Vagina (tissue), 2 donors: Measurements from ENCODE around the gene PHKG2. TPM values are rescaled to one million over a fixed set of nuclear protein-coding genes. Genes with fewer than 3 reads are reported as not detected.
A peak's percentile ranks its signal among the peaks of the same experiment; 100 is the strongest.

Experiments used
- DNase-seq, 2 donors: peaks; one replicate each; pipeline ENCODE4 v3.0.0-alpha.2; 2017; ENCODE audit errors: extremely low spot score in 2 of 2
- H3K27ac ChIP-seq: fragments of 200-600 bp; sonication (generic); one replicate; pipeline ENCODE4 v1.5.1; 2019
- H3K27me3 ChIP-seq: fragments of 200-600 bp; sonication (generic); one replicate; pipeline ENCODE4 v1.5.1; 2019
- H3K36me3 ChIP-seq, 2 donors: fragments of 200-600 bp; sonication (generic); one replicate each; pipeline ENCODE4 v1.5.1; 2017 to 2019
- H3K4me1 ChIP-seq: fragments of 200-600 bp; sonication (generic); one replicate; pipeline ENCODE4 v1.5.1; 2019
- H3K4me3 ChIP-seq, 2 donors: fragments of 200-600 bp; sonication (generic); 1 replicate in 1 of 2; 2 replicates in 1 of 2; pipeline ENCODE4 v1.5.1; 2016 to 2019
- H3K9me3 ChIP-seq: fragments of 200-600 bp; sonication (generic); one replicate; pipeline ENCODE4 v1.5.1; 2019
- POLR2A ChIP-seq, 2 donors: fragments of 450-650 bp; IDR thresholded peaks; one replicate each; pipeline ENCODE4 v1.6.1; 2017; ENCODE audit warnings: antibody characterized with exemption in 2 of 2, mild to moderate bottlenecking in 2 of 2, moderate library complexity in 2 of 2
- POLR2AphosphoS5 ChIP-seq, 2 donors: sonication (generic); formaldehyde crosslinking; IDR thresholded peaks; one replicate each; pipeline ENCODE4 v1.9.0; 2017; ENCODE audit warnings: antibody characterized with exemption in 2 of 2, mild to moderate bottlenecking in 2 of 2, low read depth in 1 of 2; ENCODE audit not compliant: insufficient read depth in 1 of 2
- intact Hi-C: fragments of 100-400 bp; cut with DNase I; formaldehyde crosslinking; loops from one replicate; pipeline ENCODE4 v1.15.1; 2023
- total RNA-seq: library from RNA; depleted of rRNA; stranded (reverse); fragments of >200 nt; gene quantifications from one replicate; pipeline ENCODE4 v1.2.3, GENCODE V29; 2016
- TF ChIP-seq, protein P1 (sequence below), 3 experiments: fragments of 450-650 bp in 2 of 3; fragments of 200-600 bp in 1 of 3; sonication (generic) in 1 of 3; IDR thresholded peaks; one replicate each; pipeline ENCODE4 v1.5.1; 2017 to 2019; ENCODE audit warnings: antibody characterized with exemption in 3 of 3, mild to moderate bottlenecking in 2 of 3, moderate library complexity in 2 of 3

Gene PHKG2
- total RNA-seq, 1 donor from 2014 or later, result 32.9 TPM

DNA sequence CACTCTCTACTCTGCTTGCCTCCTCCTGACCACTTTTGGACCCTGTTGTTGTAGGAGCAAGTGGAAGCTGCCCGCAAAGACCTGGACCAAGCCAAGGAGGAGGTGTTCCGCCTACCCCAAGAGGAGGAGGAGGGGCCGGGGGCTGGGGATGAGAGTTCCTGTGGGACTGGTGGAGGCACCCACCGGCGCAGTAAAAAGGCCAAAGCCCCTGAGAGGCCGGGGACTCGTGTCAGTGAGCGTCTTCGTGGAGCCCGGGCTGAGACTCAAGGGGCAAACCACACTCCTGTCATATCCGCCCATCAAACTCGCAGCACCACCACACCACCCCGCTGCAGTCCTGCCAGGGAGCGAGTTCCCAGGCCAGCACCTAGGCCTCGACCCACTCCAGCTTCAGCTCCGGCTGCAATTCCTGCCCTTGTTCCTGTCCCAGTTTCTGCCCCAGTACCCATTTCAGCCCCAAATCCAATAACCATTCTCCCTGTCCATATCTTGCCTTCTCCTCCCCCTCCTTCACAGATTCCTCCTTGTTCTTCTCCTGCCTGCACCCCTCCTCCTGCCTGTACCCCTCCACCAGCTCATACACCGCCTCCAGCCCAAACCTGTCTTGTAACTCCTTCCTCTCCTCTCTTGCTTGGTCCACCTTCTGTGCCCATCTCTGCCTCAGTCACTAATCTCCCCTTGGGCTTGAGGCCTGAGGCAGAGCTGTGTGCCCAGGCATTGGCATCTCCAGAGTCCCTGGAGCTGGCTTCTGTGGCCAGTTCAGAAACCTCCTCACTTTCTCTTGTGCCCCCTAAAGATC, 11.0 kb upstream of the PHKG2 start:
- Histone ChIP-seq H3K27me3 (no peaks in the 10 kb centered on the region), H3K9me3 (no peaks in the 10 kb centered on the region), H3K27ac (no peak overlapping the region), H3K4me3 (no peak overlapping the region), H3K36me3 (peaks cover 0 to 72% of the 10 kb centered on the region in 2 donors), H3K4me1 (peaks cover 22% of the 10 kb centered on the region)
- intact Hi-C loops, result no loop called here
- DNase-seq, result no peak
- no peak for TF ChIP-seq POLR2A (IDR thresholded peaks at IDR 0.05)

DNA sequence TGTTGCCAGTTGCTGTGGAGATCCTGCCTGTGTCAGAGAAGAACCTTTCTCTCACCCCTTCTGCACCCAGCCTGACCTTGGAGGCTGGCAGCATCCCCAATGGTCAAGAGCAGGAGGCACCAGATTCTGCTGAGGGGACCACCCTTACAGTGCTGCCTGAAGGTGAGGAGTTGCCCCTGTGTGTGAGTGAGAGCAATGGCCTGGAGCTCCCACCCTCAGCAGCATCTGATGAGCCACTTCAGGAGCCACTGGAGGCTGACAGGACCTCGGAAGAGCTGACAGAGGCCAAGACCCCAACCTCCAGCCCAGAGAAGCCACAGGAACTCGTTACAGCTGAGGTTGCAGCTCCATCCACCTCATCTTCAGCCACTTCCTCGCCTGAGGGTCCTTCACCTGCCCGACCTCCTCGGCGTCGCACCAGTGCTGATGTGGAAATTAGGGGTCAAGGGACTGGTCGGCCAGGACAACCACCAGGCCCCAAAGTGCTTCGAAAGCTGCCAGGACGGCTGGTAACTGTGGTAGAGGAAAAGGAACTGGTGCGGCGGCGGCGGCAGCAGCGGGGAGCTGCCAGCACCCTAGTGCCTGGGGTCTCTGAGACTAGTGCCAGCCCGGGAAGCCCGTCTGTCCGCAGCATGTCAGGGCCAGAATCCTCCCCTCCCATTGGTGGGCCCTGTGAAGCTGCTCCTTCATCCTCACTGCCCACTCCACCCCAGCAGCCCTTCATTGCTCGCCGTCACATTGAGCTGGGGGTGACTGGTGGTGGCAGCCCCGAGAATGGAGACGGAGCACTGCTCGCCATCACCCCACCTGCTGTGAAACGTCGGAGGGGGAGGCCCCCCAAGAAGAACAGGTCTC, 10.2 kb upstream of the PHKG2 start:
- H3K4me1 ChIP-seq, result peaks cover 22% of the 10 kb centered on the region
- H3K36me3 ChIP-seq, result peaks cover 0 to 67% of the 10 kb centered on the region in 2 donors
- no peak for DNase-seq
- H3K9me3 ChIP-seq, result no peaks in the 10 kb centered on the region
- no peak overlapping the region for H3K27ac ChIP-seq
- no peak overlapping the region for H3K4me3 ChIP-seq
- intact Hi-C loops, result no loop called here
- TF ChIP-seq, protein P1, sequence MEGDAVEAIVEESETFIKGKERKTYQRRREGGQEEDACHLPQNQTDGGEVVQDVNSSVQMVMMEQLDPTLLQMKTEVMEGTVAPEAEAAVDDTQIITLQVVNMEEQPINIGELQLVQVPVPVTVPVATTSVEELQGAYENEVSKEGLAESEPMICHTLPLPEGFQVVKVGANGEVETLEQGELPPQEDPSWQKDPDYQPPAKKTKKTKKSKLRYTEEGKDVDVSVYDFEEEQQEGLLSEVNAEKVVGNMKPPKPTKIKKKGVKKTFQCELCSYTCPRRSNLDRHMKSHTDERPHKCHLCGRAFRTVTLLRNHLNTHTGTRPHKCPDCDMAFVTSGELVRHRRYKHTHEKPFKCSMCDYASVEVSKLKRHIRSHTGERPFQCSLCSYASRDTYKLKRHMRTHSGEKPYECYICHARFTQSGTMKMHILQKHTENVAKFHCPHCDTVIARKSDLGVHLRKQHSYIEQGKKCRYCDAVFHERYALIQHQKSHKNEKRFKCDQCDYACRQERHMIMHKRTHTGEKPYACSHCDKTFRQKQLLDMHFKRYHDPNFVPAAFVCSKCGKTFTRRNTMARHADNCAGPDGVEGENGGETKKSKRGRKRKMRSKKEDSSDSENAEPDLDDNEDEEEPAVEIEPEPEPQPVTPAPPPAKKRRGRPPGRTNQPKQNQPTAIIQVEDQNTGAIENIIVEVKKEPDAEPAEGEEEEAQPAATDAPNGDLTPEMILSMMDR (IDR thresholded peaks at IDR 0.05), result no peak
- TF ChIP-seq POLR2A (IDR thresholded peaks at IDR 0.05), result no peak
- no peak for TF ChIP-seq POLR2AphosphoS5 (IDR thresholded peaks at IDR 0.05; ENCODE audit: insufficient read depth in 1 of 2, low read depth in 1 of 2)
- no peaks in the 10 kb centered on the region for H3K27me3 ChIP-seq

DNA sequence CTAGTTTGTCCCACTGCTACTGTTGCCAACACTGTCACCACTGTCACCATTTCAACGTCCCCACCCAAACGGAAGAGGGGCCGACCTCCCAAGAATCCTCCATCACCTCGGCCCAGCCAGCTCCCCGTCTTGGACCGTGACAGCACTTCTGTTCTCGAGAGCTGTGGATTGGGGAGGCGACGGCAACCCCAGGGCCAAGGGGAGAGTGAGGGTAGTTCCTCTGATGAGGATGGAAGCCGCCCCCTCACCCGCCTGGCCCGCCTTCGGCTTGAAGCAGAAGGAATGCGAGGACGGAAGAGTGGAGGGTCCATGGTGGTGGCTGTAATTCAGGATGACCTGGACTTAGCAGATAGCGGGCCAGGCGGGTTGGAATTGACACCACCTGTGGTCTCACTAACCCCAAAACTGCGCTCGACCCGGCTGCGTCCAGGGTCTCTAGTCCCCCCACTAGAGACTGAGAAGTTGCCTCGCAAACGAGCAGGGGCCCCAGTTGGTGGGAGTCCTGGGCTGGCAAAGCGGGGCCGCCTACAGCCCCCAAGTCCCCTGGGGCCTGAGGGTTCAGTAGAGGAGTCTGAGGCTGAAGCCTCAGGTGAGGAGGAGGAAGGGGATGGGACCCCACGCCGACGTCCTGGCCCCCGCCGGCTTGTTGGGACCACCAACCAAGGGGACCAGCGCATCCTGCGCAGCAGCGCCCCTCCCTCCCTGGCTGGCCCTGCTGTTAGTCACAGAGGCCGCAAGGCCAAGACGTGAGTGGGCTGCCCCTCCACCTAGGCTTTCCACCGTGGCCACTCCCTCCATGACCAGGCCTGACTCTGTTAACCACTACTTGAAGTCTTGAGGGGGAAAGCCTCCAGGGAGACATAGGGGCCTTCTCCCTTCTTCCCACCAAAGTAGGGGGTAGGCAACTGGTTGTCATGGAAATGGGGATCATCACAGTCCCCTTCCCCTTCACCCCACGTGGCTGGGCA, 9.0 kb upstream of the PHKG2 start:
- Histone ChIP-seq H3K27ac (peak overlapping the region; percentile 74), H3K27me3 (no peaks in the 10 kb centered on the region), H3K9me3 (no peaks in the 10 kb centered on the region), H3K4me1 (peaks cover 22% of the 10 kb centered on the region), H3K4me3 (no peak overlapping the region), H3K36me3 (peaks cover 0 to 63% of the 10 kb centered on the region in 2 donors)
- intact Hi-C loops, result no loop called here
- no peak for TF ChIP-seq POLR2A (IDR thresholded peaks at IDR 0.05)
- peak in 1 of 2 donors; percentile 18 for TF ChIP-seq POLR2AphosphoS5 (IDR thresholded peaks at IDR 0.05; ENCODE audit: insufficient read depth in 1 of 2, low read depth in 1 of 2)
- TF ChIP-seq, protein P1 (IDR thresholded peaks at IDR 0.05), result no peak
- DNase-seq, result no peak

DNA sequence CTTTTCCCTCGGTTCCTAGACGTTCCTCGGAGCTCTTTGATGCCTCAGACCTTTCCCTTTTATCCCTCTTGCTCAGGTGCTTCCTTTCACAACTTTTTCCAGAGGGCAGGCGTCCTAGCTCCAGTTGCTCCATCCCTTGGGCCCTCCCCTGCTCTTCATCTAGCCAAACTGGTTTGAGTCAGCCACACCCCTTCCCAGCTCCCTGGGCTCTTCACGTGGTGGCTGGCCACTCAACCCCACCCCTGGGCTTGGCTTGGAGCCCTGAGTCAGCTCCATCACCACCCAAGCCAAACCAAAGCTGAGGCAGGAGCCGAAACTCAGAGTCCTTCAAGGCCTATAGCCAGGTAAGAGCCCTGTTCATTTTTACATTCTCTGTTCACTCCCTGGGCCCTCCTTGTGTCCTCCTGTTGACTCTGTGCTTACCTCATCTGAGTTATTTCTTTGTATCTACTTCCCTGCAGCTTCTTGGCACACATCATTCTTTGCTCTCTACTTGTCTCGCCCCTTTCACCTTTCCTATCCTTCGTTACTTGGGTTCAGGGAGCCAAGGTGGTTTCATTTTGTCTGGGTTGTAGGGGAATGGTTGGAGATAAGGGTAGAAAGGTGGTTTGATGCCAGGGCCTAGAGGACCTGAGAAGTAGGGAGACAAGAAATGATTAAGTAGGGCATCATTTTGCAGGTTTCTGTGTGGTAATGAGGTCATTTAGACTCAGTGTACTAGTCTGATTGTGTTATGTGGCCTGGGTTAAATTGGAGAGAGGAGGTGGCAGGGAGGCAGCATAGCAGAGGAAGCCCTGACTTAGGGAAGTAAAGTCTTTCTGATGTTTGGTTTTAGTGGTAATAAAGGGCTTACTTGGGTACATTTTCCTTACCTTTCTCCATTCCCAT, 7.6 kb upstream of the PHKG2 start:
- Histone ChIP-seq H3K9me3 (no peaks in the 10 kb centered on the region), H3K27ac (peak overlapping the region; percentile 74), H3K4me1 (peaks cover 22% of the 10 kb centered on the region), H3K36me3 (peaks cover 0 to 57% of the 10 kb centered on the region in 2 donors), H3K27me3 (no peaks in the 10 kb centered on the region), H3K4me3 (peak overlapping the region in 1 of 2 donors; percentile 24)
- intact Hi-C loops, result no loop called here
- DNase-seq, result no peak
- TF ChIP-seq POLR2A (IDR thresholded peaks at IDR 0.05) (no peak), POLR2AphosphoS5 (IDR thresholded peaks at IDR 0.05; ENCODE audit: insufficient read depth in 1 of 2, low read depth in 1 of 2) (peak; percentile 70 to 84)
- TF ChIP-seq, protein P1 (IDR thresholded peaks at IDR 0.05), result no peak
